Panc1 (cell line): Measurements from ENCODE around the gene VAV3. TPM values are rescaled to one million over a fixed set of nuclear protein-coding genes. Genes with fewer than 3 reads are reported as not detected.

Source experiments
- ATAC-seq: fragments of 200-7000 bp; cut with Tn5 transposase; 2 replicates; pipeline ENCODE4 v1.9.1; 2020; ENCODE audit warnings: mild to moderate bottlenecking, moderate library complexity
- BruUV-seq: library from RNA; stranded (reverse); fragments of 400-500 nt; replicated peaks from 2 replicates; lab custom pipeline; 2021; lab: Mats Ljungman, UMichigan
- CTCF ChIA-PET: fragments of 300-600 bp; sonication (Branson Sonifier 250); formaldehyde crosslinking; loops from one replicate; lab custom pipeline; 2022; ENCODE audit warnings: antibody characterized with exemption; lab: Charles Lee
- POLR2A ChIA-PET: fragments of 300-600 bp; sonication (Branson Sonifier 250); formaldehyde crosslinking; loops from one replicate; lab custom pipeline; 2022; ENCODE audit warnings: antibody characterized with exemption; lab: Charles Lee
- DNase-seq: peaks from one replicate; pipeline ENCODE4 v3.0.0-alpha.2; 2010; ENCODE audit warnings: low read depth, low spot score
- H3K27ac ChIP-seq: 2 replicates; pipeline ENCODE4 v1.5.1; 2011; ENCODE audit warnings: mild to moderate bottlenecking, low read length, inconsistent platforms
- H3K27me3 ChIP-seq: fragments of 200-500 bp; sonication (Bioruptor generic); 2 replicates; pipeline ENCODE4 v1.6.0; 2014; ENCODE audit warnings: low read length, inconsistent platforms; ENCODE audit not compliant: control insufficient read depth, insufficient read depth
- H3K36me3 ChIP-seq: fragments of 200-500 bp; sonication (Bioruptor generic); 2 replicates; pipeline ENCODE4 v1.5.1; 2014; ENCODE audit warnings: inconsistent platforms, mild to moderate bottlenecking, low read length, moderate library complexity; ENCODE audit not compliant: control insufficient read depth, insufficient read depth
- H3K4me1 ChIP-seq: 2 replicates; pipeline ENCODE4 v1.5.1; 2011; ENCODE audit warnings: inconsistent platforms, mild to moderate bottlenecking, low read length, moderate library complexity; ENCODE audit not compliant: control insufficient read depth, insufficient read depth
- H3K4me3 ChIP-seq, 2 experiments: 2 replicates each; pipeline ENCODE4 v1.5.1; 2011 to 2012; ENCODE audit warnings: low read depth in 2 of 2, low read length in 2 of 2, mild to moderate bottlenecking in 2 of 2, inconsistent platforms in 1 of 2, moderate library complexity in 1 of 2
- H3K9me3 ChIP-seq: fragments of 200-500 bp; sonication (Bioruptor generic); 2 replicates; pipeline ENCODE4 v1.5.1; 2014; ENCODE audit warnings: low read depth, mild to moderate bottlenecking, inconsistent platforms, low read length, moderate library complexity; ENCODE audit not compliant: control insufficient read depth, insufficient read depth
- CTCF ChIP-seq: fragments of 450-650 bp; IDR thresholded peaks from 2 replicates; pipeline ENCODE4 v1.5.1; 2017; ENCODE audit warnings: mild to moderate bottlenecking
- POLR2AphosphoS5 ChIP-seq: IDR thresholded peaks from 2 replicates; pipeline ENCODE4 v1.6.1; 2012; ENCODE audit warnings: mild to moderate bottlenecking, low read depth, low read length, moderate library complexity
- REST ChIP-seq, 2 experiments: IDR thresholded peaks; 2 replicates each; pipeline ENCODE4 v1.6.1; 2011 to 2012; ENCODE audit warnings: low read depth in 2 of 2, control low read depth in 1 of 2, low read length in 1 of 2, mild to moderate bottlenecking in 1 of 2, moderate library complexity in 1 of 2; ENCODE audit not compliant: insufficient read depth in 1 of 2
- SIN3A ChIP-seq: IDR thresholded peaks from 2 replicates; pipeline ENCODE4 v1.6.1; 2012; ENCODE audit warnings: low read depth, mild to moderate bottlenecking, low read length, moderate library complexity, borderline replicate concordance; ENCODE audit not compliant: insufficient read depth
- TCF7L2 ChIP-seq: IDR thresholded peaks from 2 replicates; pipeline ENCODE4 v1.6.1; 2011; ENCODE audit warnings: mild to moderate bottlenecking, low read depth, low read length, inconsistent platforms
- in situ Hi-C: cut with HindIII; loops from 2 replicates; pipeline ENCODE4 v1.10.0; 2016; ENCODE audit warnings: low sequenced_read_pairs, low pct_unique_long_range_greater_than_20kb
- intact Hi-C: fragments of 100-400 bp; cut with micrococcal nuclease; formaldehyde crosslinking; loops from one replicate; pipeline ENCODE4 v1.10.0; 2022; ENCODE audit not compliant: unreplicated experiment
- total RNA-seq: library from RNA; stranded (reverse); gene quantifications from one replicate; pipeline ENCODE4 v1.2.1, GENCODE V29; 2021; ENCODE audit not compliant: unreplicated experiment

VAV3 gene
- total RNA-seq, 1 experiment from 2014 or later = 0.23 TPM

GRCh38 chr1:107990606-107991005 is 25.6 kb upstream of the VAV3 start:
- H3K4me1 ChIP-seq = no peaks in the 10 kb centered on the region
- no peaks in the 10 kb centered on the region; the same call in 1 of the 2 replicates for H3K27me3 ChIP-seq
- no peak for DNase-seq
- no peaks in the 10 kb centered on the region for H3K9me3 ChIP-seq
- ChIA-PET CTCF (no interaction called here), POLR2A (no interaction called here)
- in situ Hi-C loops = no loop called here
- no peak overlapping the region for H3K4me3 ChIP-seq
- no peak overlapping the region for H3K27ac ChIP-seq
- no TSS peak for BruUV-seq
- no peak for TF ChIP-seq POLR2AphosphoS5
- TF ChIP-seq CTCF = no peak
- TF ChIP-seq TCF7L2 = no peak
- TF ChIP-seq REST (IDR thresholded peaks at IDR 0.05; ENCODE audit: insufficient read depth in 1 of 2, low read depth in 2 of 2, low read length in 1 of 2) = no peak
- TF ChIP-seq SIN3A = no peak
- no peak for ATAC-seq
- H3K36me3 ChIP-seq = no peaks in the 10 kb centered on the region
- intact Hi-C loops = no loop called here

DNA sequence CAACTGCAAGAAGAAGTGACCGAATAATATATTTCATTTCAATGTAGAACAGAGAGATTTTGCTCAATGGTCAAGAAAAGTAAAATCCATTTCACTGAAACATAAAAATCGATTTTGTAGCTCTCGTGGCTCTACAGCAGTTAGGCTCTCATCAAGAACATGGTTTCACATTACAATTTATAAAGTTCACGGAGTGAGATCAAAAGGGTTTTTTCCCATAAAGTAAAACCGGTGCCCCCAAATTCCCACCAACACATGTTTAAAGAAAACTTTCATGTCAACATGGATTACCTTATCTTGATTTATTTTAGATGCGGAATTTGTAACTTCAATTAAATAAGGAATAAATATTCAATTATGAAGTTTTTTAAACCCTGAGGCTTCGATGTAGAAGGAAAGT is 16.3 kb upstream of the VAV3 start:
- BruUV-seq = no TSS peak
- in situ Hi-C loops (no loop called here), intact Hi-C loops (no loop called here)
- CTCF ChIA-PET = no interaction called here
- no peaks in the 10 kb centered on the region for H3K9me3 ChIP-seq
- POLR2A ChIA-PET = no interaction called here
- H3K4me1 ChIP-seq = no peaks in the 10 kb centered on the region
- H3K27ac ChIP-seq = no peak overlapping the region
- no peak overlapping the region for H3K4me3 ChIP-seq
- 0 out of 2 replicates have a peak, but pooled peaks cover 4% of the 10 kb centered on the region for H3K27me3 ChIP-seq
- ATAC-seq (no peak), DNase-seq (no peak)
- TF ChIP-seq SIN3A = no peak
- no peak for TF ChIP-seq TCF7L2
- no peak for TF ChIP-seq CTCF
- no peak for TF ChIP-seq POLR2AphosphoS5
- TF ChIP-seq REST (IDR thresholded peaks at IDR 0.05; ENCODE audit: insufficient read depth in 1 of 2, low read depth in 2 of 2, low read length in 1 of 2) = no peak
- no peaks in the 10 kb centered on the region for H3K36me3 ChIP-seq
